Measurements from ENCODE around the gene NLRP10. TPM values are rescaled to one million over a fixed set of nuclear protein-coding genes. Genes with fewer than 3 reads are reported as not detected.

NLRP10 gene
- total and polyA plus RNA-seq, 2 donors (not counting 1 experiment from before 2014, with no cell fraction given) = 4.8 to 9.6 TPM

DNA sequence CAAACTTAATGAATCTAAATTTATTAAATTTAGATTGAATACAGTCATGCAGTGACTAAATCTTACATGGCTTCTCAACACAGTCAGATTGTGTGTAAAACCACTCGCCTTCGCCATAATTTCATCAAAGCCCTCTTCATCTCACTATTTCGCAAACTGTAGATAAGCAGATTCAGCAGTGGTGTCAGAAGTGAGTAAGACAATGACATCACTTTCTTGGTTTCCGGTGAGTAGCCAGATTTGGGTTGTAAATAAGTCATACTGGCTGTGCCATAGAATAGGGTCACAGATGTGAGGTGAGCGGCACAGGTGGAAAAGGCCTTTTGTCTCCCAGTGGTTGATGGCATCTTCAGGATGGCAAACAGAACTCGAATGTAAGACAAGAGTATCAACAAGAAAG, 37.6 kb downstream of the NLRP10 start:
- H3K4me1 ChIP-seq (ENCODE audit: control insufficient read depth, extremely low read depth, insufficient read depth, low read length) = no peaks in the 10 kb centered on the region
- DNase-seq (ENCODE audit: low read depth in 2 of 2) = peak in 1 of 2 donors; percentile 22
- TF ChIP-seq CTCF (conservative IDR thresholded peaks at IDR 0.05 in 1 of 2, IDR thresholded peaks at IDR 0.05 in 1 of 2; ENCODE audit: low read depth in 1 of 2, low read length in 2 of 2) (no peak), EZH2 (IDR thresholded peaks at IDR 0.05; ENCODE audit: low read length, missing control alignments) (no peak)
- H3K36me3 ChIP-seq (ENCODE audit: control insufficient read depth, insufficient read depth, low read length) = no peaks in the 10 kb centered on the region
- H3K4me2 ChIP-seq (ENCODE audit: extremely low read depth, insufficient read depth, low read length) = no peak overlapping the region
- no peak overlapping the region for H3K27ac ChIP-seq (ENCODE audit: insufficient read depth, low read length)
- no peaks in the 10 kb centered on the region for H3K27me3 ChIP-seq (ENCODE audit: control insufficient read depth, insufficient read depth, low read length)
- H3K79me2 ChIP-seq (ENCODE audit: control insufficient read depth, insufficient read depth, low read length) = no peaks in the 10 kb centered on the region
- no peak overlapping the region for H3K4me3 ChIP-seq (replicated peaks in 1 of 4; ENCODE audit: control extremely low read depth in 1 of 4, insufficient read depth in 1 of 4, low read depth in 3 of 4, low read length in 4 of 4)
- H2AFZ ChIP-seq (ENCODE audit: low read length) = no peak overlapping the region
- H4K20me1 ChIP-seq (ENCODE audit: control insufficient read depth, extremely low read depth, insufficient read depth, low read length) = no peaks in the 10 kb centered on the region
- H3K9me3 ChIP-seq (ENCODE audit: control insufficient read depth, insufficient read depth, low read depth, low read length) = no peaks in the 10 kb centered on the region
- H3K9ac ChIP-seq (ENCODE audit: insufficient read depth, low read length) = no peak overlapping the region

DNA sequence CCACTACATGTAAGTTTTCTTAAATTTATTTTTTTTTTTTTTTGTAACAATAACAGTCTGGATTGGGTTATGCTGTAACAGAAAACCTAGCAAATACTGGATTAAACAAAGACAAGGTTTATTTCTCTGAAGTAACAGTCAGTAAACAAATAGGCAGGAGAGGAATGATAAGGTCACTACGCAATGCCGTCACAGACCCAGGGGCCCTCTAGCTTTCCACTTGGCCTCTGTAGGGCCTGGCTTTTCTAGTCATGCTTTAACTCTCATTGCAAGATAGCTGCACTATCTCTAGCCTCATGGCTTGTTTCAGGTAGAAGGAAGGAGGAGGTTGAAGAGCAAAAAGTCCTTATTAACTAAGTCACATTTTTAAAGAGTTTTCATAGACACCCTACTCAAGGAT, 40.7 kb downstream of the NLRP10 start:
- TF ChIP-seq CTCF (conservative IDR thresholded peaks at IDR 0.05 in 1 of 2, IDR thresholded peaks at IDR 0.05 in 1 of 2; ENCODE audit: low read depth in 1 of 2, low read length in 2 of 2) (no peak), EZH2 (IDR thresholded peaks at IDR 0.05; ENCODE audit: low read length, missing control alignments) (no peak)
- no peak overlapping the region for H3K4me2 ChIP-seq (ENCODE audit: extremely low read depth, insufficient read depth, low read length)
- peak in 1 of 2 donors; percentile 16 for DNase-seq (ENCODE audit: low read depth in 2 of 2)

GRCh38 chr11:7918141-7918540, 47.1 kb downstream of the NLRP10 start:
- no peaks in the 10 kb centered on the region for H4K20me1 ChIP-seq (ENCODE audit: control insufficient read depth, extremely low read depth, insufficient read depth, low read length)
- H3K4me2 ChIP-seq (ENCODE audit: extremely low read depth, insufficient read depth, low read length) = no peak overlapping the region
- H3K4me1 ChIP-seq (ENCODE audit: control insufficient read depth, extremely low read depth, insufficient read depth, low read length) = no peaks in the 10 kb centered on the region
- H3K27ac ChIP-seq (ENCODE audit: insufficient read depth, low read length) = no peak overlapping the region
- no peaks in the 10 kb centered on the region for H3K9me3 ChIP-seq (ENCODE audit: control insufficient read depth, insufficient read depth, low read depth, low read length)
- TF ChIP-seq EZH2 (IDR thresholded peaks at IDR 0.05; ENCODE audit: low read length, missing control alignments) = no peak
- no peak for TF ChIP-seq CTCF (conservative IDR thresholded peaks at IDR 0.05 in 1 of 2, IDR thresholded peaks at IDR 0.05 in 1 of 2; ENCODE audit: low read depth in 1 of 2, low read length in 2 of 2)
- H3K9ac ChIP-seq (ENCODE audit: insufficient read depth, low read length) = no peak overlapping the region
- no peaks in the 10 kb centered on the region for H3K79me2 ChIP-seq (ENCODE audit: control insufficient read depth, insufficient read depth, low read length)
- no peak overlapping the region for H2AFZ ChIP-seq (ENCODE audit: low read length)
- no peaks in the 10 kb centered on the region for H3K27me3 ChIP-seq (ENCODE audit: control insufficient read depth, insufficient read depth, low read length)
- no peaks in the 10 kb centered on the region for H3K36me3 ChIP-seq (ENCODE audit: control insufficient read depth, insufficient read depth, low read length)
- no peak for DNase-seq (ENCODE audit: low read depth in 2 of 2)
- no peak overlapping the region for H3K4me3 ChIP-seq (replicated peaks in 1 of 4; ENCODE audit: control extremely low read depth in 1 of 4, insufficient read depth in 1 of 4, low read depth in 3 of 4, low read length in 4 of 4)

More for the DNA sequence above, 40.7 kb downstream of the NLRP10 start:
- Histone ChIP-seq H4K20me1 (ENCODE audit: control insufficient read depth, extremely low read depth, insufficient read depth, low read length) (no peaks in the 10 kb centered on the region), H3K4me1 (ENCODE audit: control insufficient read depth, extremely low read depth, insufficient read depth, low read length) (no peaks in the 10 kb centered on the region), H3K9me3 (ENCODE audit: control insufficient read depth, insufficient read depth, low read depth, low read length) (no peaks in the 10 kb centered on the region), H3K4me3 (replicated peaks in 1 of 4; ENCODE audit: control extremely low read depth in 1 of 4, insufficient read depth in 1 of 4, low read depth in 3 of 4, low read length in 4 of 4) (no peak overlapping the region), H3K27me3 (ENCODE audit: control insufficient read depth, insufficient read depth, low read length) (no peaks in the 10 kb centered on the region), H2AFZ (ENCODE audit: low read length) (no peak overlapping the region), H3K79me2 (ENCODE audit: control insufficient read depth, insufficient read depth, low read length) (no peaks in the 10 kb centered on the region), H3K36me3 (ENCODE audit: control insufficient read depth, insufficient read depth, low read length) (no peaks in the 10 kb centered on the region), H3K9ac (ENCODE audit: insufficient read depth, low read length) (no peak overlapping the region), H3K27ac (ENCODE audit: insufficient read depth, low read length) (no peak overlapping the region)

Other genes starting within 250 kb of the NLRP10 start
- 0.17 TPM in 1 of 2 replicates, not detected in the other for gene OR5P2, start 168.5 kb downstream of the NLRP10 start, total RNA-seq
- gene OR5P2, start 168.5 kb downstream of the NLRP10 start, polyA plus RNA-seq = not detected in 2 replicates
- gene OR5P3, start 134.6 kb downstream of the NLRP10 start, total RNA-seq = not detected in 2 replicates
- not detected in 2 replicates for gene OR5P3, start 134.6 kb downstream of the NLRP10 start, polyA plus RNA-seq
- under 0.01 TPM in 1 of 2 replicates, not detected in the other for gene OR10A6, start 34.2 kb downstream of the NLRP10 start, total RNA-seq
- gene OR10A6, start 34.2 kb downstream of the NLRP10 start, polyA plus RNA-seq = 0.05 and 0.06 TPM in 2 replicates
- 0.17 TPM in 1 of 2 replicates, not detected in the other for gene OR10A3, start 23.7 kb downstream of the NLRP10 start, total RNA-seq
- 0.07 TPM in 1 of 2 replicates, not detected in the other for gene OR10A3, start 23.7 kb downstream of the NLRP10 start, polyA plus RNA-seq
- 291 and 303 TPM in 2 replicates for gene EIF3F, start 21.9 kb upstream of the NLRP10 start, total RNA-seq
- 323 and 345 TPM in 2 replicates for gene EIF3F, start 21.9 kb upstream of the NLRP10 start, polyA plus RNA-seq
- gene TUB, start 115.8 kb upstream of the NLRP10 start, total RNA-seq = 9.6 and 10.3 TPM in 2 replicates
- gene TUB, start 115.8 kb upstream of the NLRP10 start, polyA plus RNA-seq = 5.7 and 10.4 TPM in 2 replicates
- gene RIC3, start 203.6 kb upstream of the NLRP10 start, total RNA-seq = not detected in 2 replicates
- gene RIC3, start 203.6 kb upstream of the NLRP10 start, polyA plus RNA-seq = not detected in 2 replicates

Data from fibroblast of lung (primary cell).